ENCODE measurements around the gene HSPA4L. TPM values are rescaled to one million over a fixed set of nuclear protein-coding genes. Genes with fewer than 3 reads are reported as not detected.

Gene HSPA4L
- total RNA-seq, 2 experiments from 2014 or later = 0.15 to 1.3 TPM

DNA sequence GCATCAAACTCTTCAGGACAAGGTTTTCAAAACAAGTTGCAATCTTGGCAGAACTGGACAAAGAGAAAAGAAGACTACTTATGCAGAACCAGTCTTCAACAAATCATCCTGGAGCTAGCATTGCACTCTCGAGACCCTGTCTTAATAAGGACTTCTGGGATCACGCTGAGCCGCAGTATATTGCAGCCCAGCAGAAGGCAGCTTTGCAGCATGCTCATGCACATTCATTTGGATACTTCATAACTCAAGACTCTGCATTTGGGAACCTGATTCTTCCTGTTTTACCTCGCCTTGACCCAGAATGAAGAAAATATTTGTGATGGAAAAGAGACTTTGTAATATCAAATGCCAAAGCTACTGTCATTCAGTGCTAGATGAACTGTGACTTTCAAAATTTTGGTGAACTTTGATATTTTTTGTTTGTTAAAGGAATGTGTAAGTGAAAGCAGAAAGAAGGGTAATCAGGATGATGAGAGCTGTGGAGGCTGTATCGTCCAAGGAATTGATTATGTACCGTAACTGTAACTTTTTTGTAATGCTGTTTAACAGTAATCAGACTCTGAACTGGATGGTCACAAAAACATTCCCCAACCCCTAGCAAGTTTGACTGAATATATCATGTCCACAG, 27.2 kb downstream of the HSPA4L start:
- DNase-seq = no peak
- ATAC-seq = no peak
- no peak overlapping the region for H3K27ac Mint-ChIP-seq
- H3K27me3 Mint-ChIP-seq = peaks cover 10% of the 10 kb centered on the region
- H3K36me3 Mint-ChIP-seq = no peaks in the 10 kb centered on the region
- no peak overlapping the region for H3K4me3 Mint-ChIP-seq
- no peaks in the 10 kb centered on the region for H3K9me3 Mint-ChIP-seq (ENCODE audit: low read depth)
- CTCF ChIA-PET = no interaction called here
- no peaks in the 10 kb centered on the region for H3K4me1 Mint-ChIP-seq

DNA sequence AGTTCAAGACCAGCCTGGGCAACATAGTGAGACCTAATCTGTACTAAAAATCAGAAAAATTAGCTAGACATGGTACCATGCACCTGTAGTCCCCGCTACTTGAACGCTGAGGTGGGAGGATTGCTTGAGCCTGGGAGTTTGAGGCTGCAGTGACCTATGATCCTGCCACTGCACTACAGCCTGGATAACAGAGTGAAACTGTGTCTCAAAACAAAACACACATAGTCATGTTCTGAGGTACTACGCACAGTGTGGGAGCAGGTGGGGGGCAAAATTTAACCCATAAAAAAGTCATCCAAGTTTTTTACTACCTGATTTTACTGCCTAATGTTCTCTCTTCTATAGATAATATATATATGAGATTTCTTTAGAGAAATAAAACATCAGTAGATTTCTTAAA, 28.4 kb downstream of the HSPA4L start:
- Mint-ChIP-seq H3K27ac (no peak overlapping the region), H3K9me3 (ENCODE audit: low read depth) (no peaks in the 10 kb centered on the region), H3K4me3 (no peak overlapping the region), H3K36me3 (no peaks in the 10 kb centered on the region), H3K27me3 (peaks cover 10% of the 10 kb centered on the region), H3K4me1 (no peaks in the 10 kb centered on the region)
- CTCF ChIA-PET = no interaction called here
- no peak for ATAC-seq
- DNase-seq = no peak

DNA sequence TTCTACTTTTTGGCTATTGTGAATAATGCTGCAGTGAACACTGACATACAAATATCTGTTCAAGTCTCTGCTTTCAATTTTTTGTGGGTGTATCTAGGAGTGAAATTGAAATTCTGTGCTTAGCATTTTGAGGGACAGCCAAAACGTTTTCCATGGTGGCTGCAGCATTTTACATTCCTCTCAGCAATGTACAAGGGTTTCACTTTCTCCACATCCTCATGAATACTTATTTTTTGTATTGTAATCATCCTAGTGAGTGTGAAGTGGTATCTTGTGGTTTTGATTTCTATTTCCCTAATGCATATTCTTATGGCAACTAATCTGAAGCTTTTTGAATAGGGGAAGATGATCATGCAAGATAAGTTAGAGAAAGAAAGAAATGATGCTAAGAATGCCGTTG, 40.3 kb downstream of the HSPA4L start:
- no peak for ATAC-seq
- DNase-seq = no peak
- Mint-ChIP-seq H3K4me1 (no peaks in the 10 kb centered on the region), H3K36me3 (no peaks in the 10 kb centered on the region), H3K9me3 (ENCODE audit: low read depth) (no peaks in the 10 kb centered on the region), H3K27ac (no peak overlapping the region), H3K27me3 (peaks cover 5% of the 10 kb centered on the region), H3K4me3 (no peak overlapping the region)
- CTCF ChIA-PET = no interaction called here

DNA sequence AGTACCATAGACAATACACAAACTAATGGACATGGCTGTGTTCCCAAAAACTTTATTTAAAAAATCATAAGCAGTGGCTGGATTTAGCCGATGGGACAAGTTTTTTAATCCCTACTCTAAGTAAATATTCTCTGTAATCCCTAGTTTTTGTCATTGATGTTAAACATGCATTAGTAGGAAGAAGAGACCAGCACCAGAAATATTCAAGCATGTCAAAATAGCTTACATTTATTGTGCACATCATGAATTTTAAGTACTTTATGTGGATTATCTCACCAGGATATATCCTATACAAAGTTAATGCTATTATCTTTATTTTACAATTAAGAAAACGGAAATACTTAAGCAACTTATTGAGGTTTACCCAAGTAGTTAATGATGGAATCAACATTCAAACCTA, 46.0 kb downstream of the HSPA4L start:
- no peak for DNase-seq
- ATAC-seq = no peak
- CTCF ChIA-PET = interaction anchor here (0.6 kb wide), 1 partner anchor 841 kb away, joined by 4 read pairs; no protein-coding TSS in a partner anchor
- Mint-ChIP-seq H3K36me3 (no peaks in the 10 kb centered on the region), H3K4me3 (no peak overlapping the region), H3K27ac (no peak overlapping the region), H3K4me1 (no peaks in the 10 kb centered on the region), H3K27me3 (peaks cover 9% of the 10 kb centered on the region), H3K9me3 (ENCODE audit: low read depth) (no peaks in the 10 kb centered on the region)

DNA sequence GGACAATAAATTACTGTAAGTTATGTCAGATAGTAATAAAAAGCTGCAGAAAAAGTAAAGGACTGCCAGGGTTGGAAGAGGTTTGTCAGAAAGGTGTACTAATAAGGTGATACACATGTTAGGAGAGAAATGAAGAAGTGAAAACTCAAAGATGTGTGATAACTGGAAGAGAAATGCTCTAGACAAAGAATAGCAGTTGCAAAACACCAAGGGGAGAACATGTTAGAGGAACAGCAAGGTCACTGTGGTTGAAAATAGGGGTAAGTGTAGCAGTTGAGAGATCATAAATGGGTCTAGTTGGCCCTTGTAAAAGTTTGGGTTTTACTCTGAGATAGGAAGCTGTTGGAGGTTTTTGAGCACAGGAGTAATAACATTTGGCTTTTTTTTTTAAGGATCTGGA, 46.9 kb downstream of the HSPA4L start:
- ATAC-seq (no peak), DNase-seq (no peak)
- no peaks in the 10 kb centered on the region for H3K4me1 Mint-ChIP-seq
- no peaks in the 10 kb centered on the region for H3K9me3 Mint-ChIP-seq (ENCODE audit: low read depth)
- no peaks in the 10 kb centered on the region for H3K36me3 Mint-ChIP-seq
- CTCF ChIA-PET = no interaction called here
- H3K4me3 Mint-ChIP-seq = no peak overlapping the region
- peaks cover 9% of the 10 kb centered on the region for H3K27me3 Mint-ChIP-seq
- no peak overlapping the region for H3K27ac Mint-ChIP-seq

DNA sequence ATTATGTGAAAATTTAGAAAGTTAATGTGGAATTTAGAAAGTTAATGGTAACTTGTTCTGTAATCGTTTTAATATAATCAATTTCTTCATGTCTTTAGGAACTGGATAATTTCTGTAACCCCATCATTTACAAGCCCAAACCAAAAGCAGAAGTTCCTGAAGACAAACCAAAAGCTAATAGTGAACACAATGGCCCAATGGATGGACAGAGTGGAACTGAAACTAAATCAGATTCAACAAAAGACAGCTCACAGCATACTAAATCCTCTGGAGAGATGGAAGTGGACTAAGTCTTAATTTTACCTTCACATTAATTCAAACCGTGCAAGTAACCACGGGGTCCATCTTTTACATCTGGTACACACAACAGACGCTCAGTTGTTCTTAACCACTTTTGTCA, 50.5 kb downstream of the HSPA4L start:
- ATAC-seq = no peak
- CTCF ChIA-PET = no interaction called here
- no peaks in the 10 kb centered on the region for H3K36me3 Mint-ChIP-seq

DNA sequence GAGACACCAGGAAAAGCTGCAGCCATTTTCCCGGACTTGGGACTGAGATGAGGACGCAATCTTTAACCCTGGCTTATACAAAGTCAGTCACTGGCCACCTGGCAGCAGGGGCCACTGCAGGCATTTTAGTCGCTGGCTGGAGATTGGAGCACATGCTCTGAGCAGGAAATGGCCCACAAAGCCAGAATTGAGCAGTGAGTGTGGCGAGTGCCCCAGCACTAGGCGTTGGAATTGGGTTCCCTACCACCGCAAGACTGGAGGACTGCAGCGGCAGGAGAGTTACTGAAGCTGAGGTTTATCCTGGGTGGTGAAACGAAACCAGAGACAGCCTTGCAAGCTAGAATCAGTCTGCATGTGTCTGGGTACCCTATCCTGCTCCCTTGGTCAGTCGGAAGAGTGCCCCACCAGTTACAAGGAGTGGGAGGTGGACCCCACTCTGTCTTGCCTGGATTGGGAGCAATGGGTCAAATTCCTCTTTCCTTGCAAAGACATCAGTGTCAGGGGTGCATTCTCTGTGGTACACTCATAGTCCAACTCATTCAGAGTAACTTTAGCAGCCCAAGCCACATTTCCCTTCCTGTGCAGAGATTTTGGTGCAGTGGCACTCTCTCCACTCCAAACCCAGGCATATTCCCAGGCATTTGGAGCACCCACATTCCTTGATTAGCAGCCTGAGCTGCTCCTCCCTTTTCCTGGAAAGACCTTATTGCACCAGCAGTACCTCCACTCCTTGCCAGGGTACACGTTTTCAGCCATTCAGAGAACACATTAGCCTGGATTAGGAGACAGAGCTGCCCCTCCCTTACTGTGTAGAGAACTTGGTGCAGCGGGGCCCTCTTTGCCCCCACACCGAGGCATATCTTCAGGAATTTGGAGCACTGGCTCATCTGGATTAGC, 61.8 kb downstream of the HSPA4L start:
- Mint-ChIP-seq H3K27me3 (no peaks in the 10 kb centered on the region), H3K4me1 (no peaks in the 10 kb centered on the region), H3K4me3 (no peak overlapping the region), H3K27ac (no peak overlapping the region), H3K9me3 (ENCODE audit: low read depth) (peaks cover 11% of the 10 kb centered on the region), H3K36me3 (peaks cover 13% of the 10 kb centered on the region)
- ATAC-seq (no peak), DNase-seq (no peak)
- CTCF ChIA-PET = no interaction called here

More for the DNA sequence above, 50.5 kb downstream of the HSPA4L start:
- no peaks in the 10 kb centered on the region for H3K9me3 Mint-ChIP-seq (ENCODE audit: low read depth)
- H3K4me1 Mint-ChIP-seq = no peaks in the 10 kb centered on the region
- no peak for DNase-seq
- no peak overlapping the region for H3K27ac Mint-ChIP-seq
- no peak overlapping the region for H3K4me3 Mint-ChIP-seq
- peaks cover 9% of the 10 kb centered on the region for H3K27me3 Mint-ChIP-seq

DNA sequence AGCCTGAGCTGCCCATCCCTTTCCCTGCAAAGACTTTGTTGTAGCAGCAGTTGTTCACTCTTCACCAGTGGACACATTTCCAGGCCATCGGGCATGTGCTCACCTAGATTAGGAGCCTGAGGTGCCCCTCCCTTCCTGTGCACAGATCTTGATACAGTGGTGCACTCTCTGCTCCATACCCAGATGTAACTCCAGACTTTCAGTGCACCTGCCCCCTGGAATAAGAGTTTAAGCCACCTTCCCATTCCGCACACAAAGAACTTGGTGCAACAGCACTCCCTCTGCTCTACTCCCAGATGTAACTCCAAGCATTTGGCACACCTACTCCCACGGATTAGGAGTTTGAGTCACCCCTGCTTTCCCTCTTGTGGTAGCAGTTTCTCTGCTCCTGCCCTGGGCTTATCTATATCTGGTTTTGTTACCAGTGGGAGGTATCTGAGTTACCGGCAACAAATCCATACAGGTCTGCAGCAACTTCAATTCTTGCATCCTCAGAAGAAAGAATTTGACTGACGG, 62.5 kb downstream of the HSPA4L start:
- H3K4me1 Mint-ChIP-seq = no peaks in the 10 kb centered on the region

DNA sequence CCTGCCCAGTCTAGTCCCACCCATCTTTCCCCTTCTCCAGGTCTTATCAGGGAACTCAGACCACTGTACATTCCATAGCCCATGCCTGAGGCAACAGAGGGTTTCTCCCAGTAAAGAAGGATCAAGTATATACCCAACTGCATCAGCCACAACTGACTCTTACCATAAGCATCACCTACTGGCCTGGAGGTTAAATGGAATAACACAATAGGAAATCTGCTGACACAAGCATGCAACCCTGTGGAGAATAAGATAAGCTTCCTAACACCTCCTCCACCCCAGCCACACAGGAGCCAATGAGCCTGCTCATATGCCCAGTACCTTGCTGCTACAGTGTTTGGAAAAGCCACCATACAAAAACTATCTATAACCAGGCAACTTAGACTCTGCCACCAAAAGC, 63.9 kb downstream of the HSPA4L start:
- no peak overlapping the region for H3K4me3 Mint-ChIP-seq
- no peak overlapping the region for H3K27ac Mint-ChIP-seq
- ATAC-seq (no peak), DNase-seq (no peak)
- H3K27me3 Mint-ChIP-seq = no peaks in the 10 kb centered on the region
- CTCF ChIA-PET = interaction anchor here (0.9 kb wide), 1 partner anchor 14 kb away, joined by 3 read pairs; no protein-coding TSS in a partner anchor
- H3K4me1 Mint-ChIP-seq = no peaks in the 10 kb centered on the region
- peaks cover 24% of the 10 kb centered on the region for H3K36me3 Mint-ChIP-seq
- peaks cover 21% of the 10 kb centered on the region for H3K9me3 Mint-ChIP-seq (ENCODE audit: low read depth)

More for the DNA sequence above, 62.5 kb downstream of the HSPA4L start:
- H3K27ac Mint-ChIP-seq = no peak overlapping the region
- DNase-seq (no peak), ATAC-seq (no peak)
- CTCF ChIA-PET = no interaction called here
- peaks cover 16% of the 10 kb centered on the region for H3K36me3 Mint-ChIP-seq
- peaks cover 15% of the 10 kb centered on the region for H3K9me3 Mint-ChIP-seq (ENCODE audit: low read depth)
- H3K4me3 Mint-ChIP-seq = no peak overlapping the region
- H3K27me3 Mint-ChIP-seq = no peaks in the 10 kb centered on the region

DNA sequence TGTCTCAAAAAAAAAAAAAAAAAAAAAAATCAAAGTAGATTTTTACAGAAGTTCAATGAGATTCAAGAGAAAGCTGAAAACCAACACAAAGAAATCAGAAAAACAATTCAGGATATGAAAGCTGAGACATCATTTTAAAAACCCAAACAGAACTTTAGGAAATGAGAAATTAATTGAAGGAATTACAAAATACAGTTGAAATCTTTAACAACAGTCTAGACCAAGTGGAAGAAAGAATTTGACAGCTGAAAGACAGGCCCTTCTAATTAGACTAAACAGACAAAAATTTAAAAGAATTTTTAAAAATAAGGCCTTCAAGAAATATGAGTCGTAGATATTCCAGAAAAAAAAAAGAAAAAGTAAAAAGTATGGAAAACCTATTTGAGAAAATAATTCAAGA, 64.6 kb downstream of the HSPA4L start:
- peaks cover 2% of the 10 kb centered on the region for H3K4me1 Mint-ChIP-seq
- ATAC-seq = no peak
- DNase-seq = no peak
- no peak overlapping the region for H3K4me3 Mint-ChIP-seq
- CTCF ChIA-PET = no interaction called here
- H3K9me3 Mint-ChIP-seq (ENCODE audit: low read depth) = peaks cover 23% of the 10 kb centered on the region
- H3K27me3 Mint-ChIP-seq = no peaks in the 10 kb centered on the region
- peaks cover 28% of the 10 kb centered on the region for H3K36me3 Mint-ChIP-seq
- H3K27ac Mint-ChIP-seq = no peak overlapping the region

DNA sequence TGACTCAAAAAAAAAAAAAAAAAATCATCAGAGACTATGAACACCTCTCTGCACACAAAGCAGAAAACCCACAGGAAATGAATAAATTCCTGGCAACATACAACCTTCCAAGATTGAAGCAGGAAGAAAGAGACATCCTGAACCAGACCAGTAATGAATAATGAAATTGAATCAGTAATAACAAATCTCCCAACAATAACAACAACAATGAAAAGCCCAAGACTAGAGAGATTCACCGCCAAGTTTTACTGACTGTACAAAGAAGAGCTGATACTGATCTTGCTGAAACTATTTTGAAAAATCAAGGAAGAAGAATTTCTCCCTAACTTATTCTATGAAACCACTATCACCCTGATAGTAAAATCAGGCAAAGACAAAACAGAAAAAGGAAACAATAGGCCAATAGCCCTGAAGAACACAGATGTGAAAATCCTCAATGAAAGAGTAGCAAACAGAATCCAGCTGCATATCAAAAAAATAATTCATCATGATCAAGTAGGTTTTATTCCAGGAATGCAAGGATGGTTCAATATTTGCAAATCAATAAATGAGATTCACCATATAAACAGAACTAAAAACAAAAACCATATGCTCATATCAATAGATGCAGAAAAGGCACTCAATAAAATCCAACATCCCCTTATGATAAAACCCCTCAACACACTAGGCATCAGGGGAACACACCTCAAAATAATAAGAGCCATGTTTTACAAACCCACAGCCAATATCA, 67.5 kb downstream of the HSPA4L start:
- no peak for DNase-seq
- Mint-ChIP-seq H3K27me3 (no peaks in the 10 kb centered on the region), H3K4me1 (peaks cover 3% of the 10 kb centered on the region), H3K9me3 (ENCODE audit: low read depth) (peaks cover 32% of the 10 kb centered on the region), H3K27ac (no peak overlapping the region), H3K4me3 (no peak overlapping the region), H3K36me3 (peaks cover 31% of the 10 kb centered on the region)
- no peak for ATAC-seq
- CTCF ChIA-PET = interaction anchor here (0.8 kb wide), 1 partner anchor 72 kb away, joined by 4 read pairs; no protein-coding TSS in a partner anchor

DNA sequence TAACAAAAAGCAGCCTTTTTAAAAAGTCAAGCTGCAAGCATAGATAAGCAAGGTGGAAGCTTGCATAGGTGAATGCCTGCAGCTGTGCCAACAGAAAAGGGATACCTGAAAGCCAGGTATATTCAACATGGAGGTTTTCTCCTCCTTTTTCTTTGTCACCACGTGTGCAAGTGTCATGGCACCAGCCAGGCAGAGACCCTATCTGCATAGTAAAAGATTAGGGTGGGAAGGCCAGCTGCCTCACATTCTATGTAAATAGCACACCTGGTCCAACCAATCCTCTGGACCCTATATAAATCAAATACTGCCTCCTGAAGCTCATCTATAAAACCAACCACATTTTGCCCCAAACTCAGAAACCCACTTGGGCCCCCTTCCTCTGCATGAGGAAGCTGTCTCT, 70.5 kb downstream of the HSPA4L start:
- no peaks in the 10 kb centered on the region for H3K27me3 Mint-ChIP-seq
- no peak for DNase-seq
- H3K36me3 Mint-ChIP-seq = peaks cover 27% of the 10 kb centered on the region
- H3K4me1 Mint-ChIP-seq = peaks cover 5% of the 10 kb centered on the region
- no peak overlapping the region for H3K27ac Mint-ChIP-seq
- peaks cover 31% of the 10 kb centered on the region for H3K9me3 Mint-ChIP-seq (ENCODE audit: low read depth)
- H3K4me3 Mint-ChIP-seq = no peak overlapping the region
- CTCF ChIA-PET = no interaction called here
- ATAC-seq = no peak

DNA sequence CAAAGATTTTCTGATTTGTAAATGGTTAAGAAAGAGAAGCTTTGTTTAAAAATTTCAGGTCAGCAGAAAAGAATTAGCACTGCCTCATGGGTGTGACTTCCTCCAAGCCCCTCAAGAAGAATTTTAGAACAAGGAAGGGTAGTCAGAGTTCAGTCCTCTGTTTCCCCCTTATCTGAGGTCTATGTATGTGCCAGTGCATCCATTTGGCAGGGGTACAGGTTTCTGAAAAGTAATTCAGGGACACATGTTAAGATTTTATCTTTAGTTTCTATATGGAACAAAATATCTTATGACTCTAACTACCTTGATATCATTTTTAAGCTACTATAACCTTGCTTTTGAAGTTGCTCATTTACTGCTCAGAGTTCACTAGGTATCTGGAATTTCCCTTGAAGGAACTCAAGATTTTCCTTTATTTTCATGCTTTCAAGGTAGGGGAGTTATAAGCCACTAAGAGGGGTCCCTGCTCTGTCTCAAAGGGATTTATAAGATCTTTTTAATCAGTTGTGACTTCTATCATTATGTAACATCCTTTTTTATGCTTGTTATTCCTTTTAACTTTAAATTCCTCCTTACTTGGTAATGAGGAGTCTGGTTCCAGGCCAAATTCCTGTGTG, 74.2 kb downstream of the HSPA4L start:
- DNase-seq (no peak), ATAC-seq (no peak)
- H3K9me3 Mint-ChIP-seq (ENCODE audit: low read depth) = peaks cover 26% of the 10 kb centered on the region
- peaks cover 19% of the 10 kb centered on the region for H3K36me3 Mint-ChIP-seq
- no peak overlapping the region for H3K27ac Mint-ChIP-seq
- no peaks in the 10 kb centered on the region for H3K27me3 Mint-ChIP-seq
- no peak overlapping the region for H3K4me3 Mint-ChIP-seq
- H3K4me1 Mint-ChIP-seq = peaks cover 5% of the 10 kb centered on the region
- CTCF ChIA-PET = no interaction called here

Data from activated CD8-positive, alpha-beta memory T cell treated with anti-CD3 and anti-CD28 coated beads, Interleukin-2, amount 10 ng/mL, durations not matched to agents 7 days and 5 days (primary cell).